Left hindlimb (tissue), 1 donor: ENCODE data around the gene ATP2C2.
"Not testable (repeated sequence)": the region's sequence is repeated elsewhere in the genome, so short reads cannot be mapped to it uniquely, and the experiment has no call there.

Experiments used
- DNase-seq: peaks from one replicate; pipeline ENCODE4 v3.0.0-alpha.2; 2018

Gene ATP2C2

GRCh38 chr16:84425696-84426095 is 57.4 kb downstream of the ATP2C2 start:
- DNase-seq = no peak

- DNase-seq = no peak
Observed at GRCh38 chr16:84426804-84427203, 58.5 kb downstream of the ATP2C2 start.

- no peak for DNase-seq
Observed at GRCh38 chr16:84427553-84427952, 59.2 kb downstream of the ATP2C2 start.

- DNase-seq = no peak
Observed at GRCh38 chr16:84430860-84431259, 62.5 kb downstream of the ATP2C2 start.

GRCh38 chr16:84434800-84435199 is 66.5 kb downstream of the ATP2C2 start:
- DNase-seq = no peak

- DNase-seq = no peak
Observed at GRCh38 chr16:84436196-84436595, 67.9 kb downstream of the ATP2C2 start.

GRCh38 chr16:84438971-84439696 is 70.8 kb downstream of the ATP2C2 start:
- no peak for DNase-seq

GRCh38 chr16:84442416-84443145 is 74.2 kb downstream of the ATP2C2 start:
- DNase-seq = no peak

- no peak for DNase-seq
Observed at GRCh38 chr16:84443166-84443802, 74.9 kb downstream of the ATP2C2 start.

- DNase-seq = no peak
Observed at GRCh38 chr16:84444476-84444875, 76.1 kb downstream of the ATP2C2 start.

- DNase-seq = no peak
Observed at GRCh38 chr16:84446084-84446483, 77.7 kb downstream of the ATP2C2 start.

GRCh38 chr16:84446596-84447392 is 78.5 kb downstream of the ATP2C2 start:
- DNase-seq = no peak

GRCh38 chr16:84448444-84448843 is 80.1 kb downstream of the ATP2C2 start:
- DNase-seq = no peak

GRCh38 chr16:84449156-84450140 is 81.1 kb downstream of the ATP2C2 start:
- no peak for DNase-seq

GRCh38 chr16:84450176-84450865 is 82.0 kb downstream of the ATP2C2 start:
- DNase-seq = no peak

- DNase-seq = not testable (repeated sequence)
Observed at GRCh38 chr16:84451010-84451676, 82.8 kb downstream of the ATP2C2 start.

- no peak for DNase-seq
Observed at GRCh38 chr16:84451781-84452180, 83.4 kb downstream of the ATP2C2 start.

- no peak for DNase-seq
Observed at GRCh38 chr16:84453061-84453752, 84.9 kb downstream of the ATP2C2 start.

GRCh38 chr16:84454611-84455010 is 86.3 kb downstream of the ATP2C2 start:
- no peak for DNase-seq

- DNase-seq = no peak
Observed at GRCh38 chr16:84455031-84455430, 86.7 kb downstream of the ATP2C2 start.
